LHCN-M2 (cell line): Measurements from ENCODE around the gene MED10. TPM values are rescaled to one million over a fixed set of nuclear protein-coding genes. Genes with fewer than 3 reads are reported as not detected.

ENCODE experiments used
- DNase-seq: peaks from one replicate; pipeline ENCODE4 v3.0.0-alpha.2; 2012; ENCODE audit warnings: low read depth
- total RNA-seq: library from RNA; depleted of rRNA; stranded (reverse); fragments of >200 nt; gene quantifications from 2 replicates; pipeline ENCODE4 v1.2.3, GENCODE V29; 2014

Gene MED10
- total RNA-seq, 1 experiment from 2014 or later = 19.6 TPM

DNA sequence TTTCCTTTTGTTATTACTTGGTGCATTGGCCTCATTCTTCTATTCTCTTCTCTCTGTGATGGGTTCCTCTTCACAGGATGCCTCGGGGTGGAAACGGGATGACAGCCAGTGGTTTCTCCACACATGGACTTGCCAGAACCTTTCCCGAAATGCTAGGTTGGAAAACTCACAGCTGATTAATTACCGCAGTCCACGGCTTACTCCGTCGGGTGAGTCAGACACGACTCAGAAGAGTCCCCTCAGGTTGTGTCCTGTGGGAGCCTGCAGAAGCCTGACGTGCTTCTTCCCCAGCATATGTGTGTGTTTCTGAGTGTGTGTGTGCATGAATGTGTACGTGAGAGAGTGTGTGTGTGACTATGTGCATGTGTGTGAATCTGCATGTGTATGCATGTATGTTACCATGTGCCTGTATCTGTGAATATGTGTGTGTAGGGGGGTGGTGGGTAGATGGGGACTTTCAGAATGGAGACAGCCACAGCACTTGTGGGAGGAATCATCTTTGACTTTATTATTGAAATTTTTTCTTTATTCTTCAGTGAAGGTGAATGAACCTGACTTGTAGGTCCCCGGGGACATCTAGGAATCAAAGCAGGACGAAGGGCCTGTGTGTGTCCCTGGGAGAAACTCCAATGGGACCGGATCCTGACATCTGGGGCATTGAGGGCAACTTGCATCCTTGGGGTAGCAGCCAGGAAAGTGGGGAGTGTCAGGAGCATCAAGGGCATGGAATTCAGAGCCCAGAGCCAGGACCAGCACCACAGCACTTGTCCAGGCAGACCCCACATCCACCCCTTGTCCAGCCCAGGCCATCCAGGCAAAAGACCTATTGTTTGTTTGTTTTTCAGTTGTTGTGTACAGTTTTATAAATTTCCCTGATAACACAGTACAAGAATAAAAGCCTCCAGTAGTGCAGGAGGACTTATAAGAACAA, 21.9 kb upstream of the MED10 start:
- DNase-seq = peak; percentile 31

DNA sequence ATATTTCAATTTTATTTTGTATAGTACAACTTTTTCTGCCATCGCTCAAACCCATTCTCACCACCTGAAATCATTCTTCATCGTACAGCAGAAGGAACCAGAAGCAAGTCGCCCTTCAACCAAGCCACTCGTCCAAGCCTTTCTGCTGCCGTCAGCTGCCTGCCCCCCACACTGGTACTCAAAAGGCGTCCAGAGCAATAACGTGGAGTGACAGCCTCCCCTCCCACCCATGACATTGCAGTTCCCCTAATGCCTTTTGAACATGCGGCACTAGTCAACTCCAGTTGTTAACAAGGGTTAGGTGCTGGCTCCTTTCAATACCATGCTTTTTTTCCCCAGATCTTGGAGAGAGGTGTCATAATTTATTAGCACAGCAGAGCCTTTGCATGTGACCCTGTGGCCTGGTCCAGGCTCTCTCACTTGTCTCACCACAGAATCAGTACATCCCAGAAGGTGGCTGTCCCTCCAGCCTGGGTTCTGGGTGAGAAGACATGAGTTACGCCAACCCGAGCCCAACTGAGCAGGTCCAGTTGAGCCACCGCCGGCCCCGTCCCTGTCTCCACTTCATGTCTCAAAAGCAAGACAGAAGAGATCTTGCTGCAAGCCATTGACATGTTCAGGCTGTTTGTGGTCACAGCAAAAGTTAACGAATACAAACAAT, 20.4 kb upstream of the MED10 start:
- no peak for DNase-seq

DNA sequence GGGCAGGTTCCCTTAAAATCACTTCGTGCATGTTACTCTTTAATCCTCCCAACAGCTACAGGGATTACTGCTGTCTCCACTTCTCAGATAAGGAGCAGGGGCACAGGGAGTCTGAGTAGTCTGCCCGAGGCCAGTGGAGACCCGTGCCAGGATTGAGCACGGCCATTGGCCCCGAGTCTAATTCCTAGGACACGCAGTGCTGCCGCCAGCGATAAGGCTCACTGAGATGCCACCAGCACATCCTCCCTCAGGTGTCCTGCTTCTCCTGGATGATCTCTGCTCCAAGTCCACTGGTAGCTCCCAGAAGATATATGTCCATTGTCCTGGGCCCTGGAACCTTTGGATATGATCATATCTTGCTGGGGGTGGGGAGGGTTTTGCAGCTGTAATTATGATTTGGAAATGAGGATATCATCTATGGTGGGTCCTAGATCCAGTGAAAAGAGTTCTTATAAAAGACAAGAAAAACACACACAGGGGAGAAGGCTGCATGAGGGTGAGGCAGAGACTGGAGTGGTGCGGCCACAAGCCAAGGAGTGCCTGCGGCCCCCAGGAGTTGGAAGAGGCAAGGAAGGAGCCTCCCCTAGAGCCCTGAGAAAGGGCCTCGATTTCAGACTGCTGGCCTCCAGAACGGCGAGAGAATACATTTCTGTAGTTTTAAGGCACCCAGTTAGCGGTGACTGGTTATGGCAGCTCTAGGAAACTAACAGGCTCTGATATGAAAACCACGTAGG, 19.4 kb upstream of the MED10 start:
- no peak for DNase-seq

DNA sequence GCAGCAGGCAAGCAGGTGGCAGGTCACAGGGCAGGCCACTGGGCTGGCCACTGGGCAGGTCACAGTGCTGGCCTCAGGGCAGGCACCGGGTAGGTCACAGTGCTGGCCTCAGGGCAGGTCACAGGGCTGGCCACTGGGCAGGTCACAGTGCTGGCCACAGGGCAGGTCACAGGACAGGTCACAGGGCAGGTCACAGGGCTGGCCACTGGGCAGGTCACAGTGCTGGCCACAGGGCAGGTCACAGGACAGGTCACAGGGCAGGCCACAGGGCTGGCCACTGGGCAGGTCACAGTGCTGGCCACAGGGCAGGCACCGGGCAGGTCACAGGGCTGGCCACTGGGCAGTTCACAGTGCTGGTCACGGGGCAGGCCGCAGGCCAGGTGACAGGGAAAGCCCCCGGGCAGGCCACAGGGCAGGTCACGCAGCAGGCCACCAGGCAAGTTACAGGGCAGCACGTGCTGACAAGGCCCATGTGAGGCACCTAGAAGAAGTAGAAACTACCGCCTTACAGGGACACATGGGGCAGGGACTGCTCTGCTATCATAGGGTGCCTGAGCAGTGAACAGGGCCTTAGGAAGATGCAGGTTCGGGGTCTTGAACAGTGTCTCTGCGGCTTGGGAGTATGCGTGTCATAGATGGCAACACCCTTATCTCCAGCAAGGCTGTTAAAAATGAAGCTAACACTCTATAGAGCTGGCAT, 18.6 kb upstream of the MED10 start:
- DNase-seq = no peak

DNA sequence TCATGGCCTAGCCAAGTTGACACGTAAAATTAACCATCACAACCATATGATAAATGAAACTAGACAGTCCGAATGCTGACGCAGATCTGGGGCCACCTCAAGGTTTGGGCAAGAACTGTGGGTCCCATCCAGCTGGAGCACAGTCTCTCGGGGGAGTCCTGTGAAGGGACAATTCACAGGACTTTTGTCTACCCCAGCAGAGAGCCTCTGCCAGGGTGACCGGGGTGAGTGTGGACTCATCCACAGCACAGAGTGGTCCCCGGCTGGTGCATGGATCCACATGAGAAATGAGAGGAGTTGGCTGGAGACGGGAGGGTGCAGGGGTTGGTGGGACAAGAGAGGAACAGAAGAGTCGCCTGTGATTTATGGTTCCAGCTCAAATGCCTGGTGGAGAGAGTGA, 17.7 kb upstream of the MED10 start:
- no peak for DNase-seq

DNA sequence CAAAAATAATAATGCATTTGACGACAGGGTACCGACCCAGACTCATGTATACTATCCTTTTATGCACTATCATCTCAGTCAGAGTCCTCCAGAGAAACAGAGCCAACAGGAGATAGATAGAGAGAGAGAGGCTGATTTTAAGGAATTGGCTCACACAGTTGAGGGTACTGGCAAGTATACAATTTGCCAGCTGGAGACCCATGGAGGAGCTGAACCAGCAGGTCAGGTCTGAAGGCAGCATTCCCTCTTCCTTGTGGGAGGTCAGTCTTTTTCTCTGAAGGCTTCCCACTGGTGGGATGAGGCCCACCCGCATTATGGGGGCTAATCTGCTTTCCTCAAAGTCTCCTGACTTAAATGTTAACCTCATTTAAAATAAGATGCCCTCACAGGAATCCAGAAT, 17.3 kb upstream of the MED10 start:
- DNase-seq = no peak

DNA sequence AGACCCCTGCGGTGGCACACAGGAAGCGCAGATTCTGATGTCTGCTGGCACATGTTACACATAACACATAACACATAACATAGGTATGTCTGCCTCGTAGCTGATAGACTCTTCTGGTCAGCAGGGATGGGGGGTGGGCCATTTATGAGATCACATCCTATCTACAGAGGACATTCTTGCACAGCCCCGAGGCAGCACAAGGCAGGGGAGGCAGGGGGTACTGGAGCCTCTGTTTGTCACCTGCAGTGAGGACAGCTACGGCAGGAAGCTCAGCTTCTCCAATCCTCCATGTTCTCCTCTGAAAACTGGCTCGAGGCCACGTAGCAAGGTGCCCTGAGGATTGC, 16.7 kb upstream of the MED10 start:
- no peak for DNase-seq

DNA sequence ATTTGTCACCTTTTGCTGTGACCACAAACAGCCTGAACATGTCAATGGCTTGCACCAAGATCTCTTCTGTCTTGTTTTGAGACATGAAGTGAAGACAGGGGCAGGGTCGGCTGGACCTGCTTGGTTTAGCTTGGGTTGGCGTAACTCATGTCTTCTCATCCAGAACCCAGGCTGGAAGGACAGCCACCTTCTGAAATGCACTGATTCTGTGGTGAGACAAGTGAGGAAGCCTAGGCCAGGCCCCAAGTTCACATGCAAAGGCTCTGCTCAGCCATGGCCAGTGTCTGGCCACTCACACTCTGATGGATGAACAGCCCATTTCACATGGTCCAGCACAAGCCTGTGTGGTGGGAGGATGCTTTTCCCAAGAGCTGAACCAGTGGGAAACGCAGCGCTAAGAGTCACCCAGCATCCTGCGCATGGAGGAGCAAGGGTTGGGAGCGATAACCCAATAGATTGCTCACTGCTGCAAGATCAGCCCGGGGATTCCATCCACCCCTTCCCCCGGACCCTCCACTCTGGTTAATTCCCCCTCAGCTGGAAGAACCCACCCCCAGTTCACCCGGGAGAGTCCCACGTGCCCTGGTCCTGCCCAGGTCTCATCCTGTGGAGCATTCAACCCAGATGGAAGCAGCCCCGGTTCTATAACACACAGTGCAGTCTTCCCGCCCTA, 16.2 kb upstream of the MED10 start:
- no peak for DNase-seq

DNA sequence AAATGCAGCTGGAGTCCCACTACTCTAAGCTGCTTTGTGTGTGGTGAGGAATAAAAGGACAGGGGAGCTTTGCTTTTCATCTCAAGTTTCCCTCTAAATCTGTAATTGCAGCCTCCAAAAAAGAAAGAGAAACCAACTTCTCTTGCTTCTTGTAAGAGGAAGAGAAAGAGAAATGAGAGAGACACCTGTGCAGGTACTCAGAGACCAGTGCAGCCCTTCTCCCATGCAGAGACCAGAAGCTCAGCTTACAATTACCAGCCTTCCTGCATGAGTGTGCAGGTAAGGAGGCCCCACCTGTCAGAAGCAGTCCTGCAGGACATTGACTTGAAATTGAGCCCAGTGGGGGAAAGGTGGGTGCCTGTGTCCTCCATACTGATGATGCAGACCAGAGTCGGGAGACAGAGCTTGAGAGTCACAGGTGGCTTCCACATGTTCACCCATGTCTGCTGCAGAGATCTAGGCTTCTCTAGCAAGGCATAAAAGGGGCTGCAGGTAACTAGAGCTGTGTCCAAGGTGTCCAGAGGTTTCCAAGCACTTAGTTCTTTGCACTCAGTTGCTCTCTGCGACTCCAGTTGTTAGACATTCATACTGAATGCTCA, 15.3 kb upstream of the MED10 start:
- DNase-seq = no peak

DNA sequence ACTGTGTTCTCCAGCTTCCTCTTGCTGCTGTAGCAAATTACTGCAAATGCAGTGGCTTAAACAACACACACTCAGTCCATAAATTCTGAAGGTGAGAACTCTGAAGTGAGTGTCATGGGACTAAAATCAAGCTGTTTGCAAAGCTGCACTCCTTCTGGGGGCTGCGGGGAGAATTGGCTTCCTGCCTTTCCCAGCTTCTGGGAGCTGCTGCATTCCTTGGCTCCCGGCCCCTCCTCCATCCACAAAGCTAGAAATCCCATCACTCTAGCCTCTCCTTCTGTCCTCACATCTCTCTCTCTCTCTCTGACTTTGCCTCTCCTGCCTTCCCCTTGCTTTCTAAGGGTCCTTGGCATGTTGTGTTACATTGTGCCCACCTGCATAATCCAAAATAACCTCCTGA, 14.2 kb upstream of the MED10 start:
- DNase-seq = no peak

DNA sequence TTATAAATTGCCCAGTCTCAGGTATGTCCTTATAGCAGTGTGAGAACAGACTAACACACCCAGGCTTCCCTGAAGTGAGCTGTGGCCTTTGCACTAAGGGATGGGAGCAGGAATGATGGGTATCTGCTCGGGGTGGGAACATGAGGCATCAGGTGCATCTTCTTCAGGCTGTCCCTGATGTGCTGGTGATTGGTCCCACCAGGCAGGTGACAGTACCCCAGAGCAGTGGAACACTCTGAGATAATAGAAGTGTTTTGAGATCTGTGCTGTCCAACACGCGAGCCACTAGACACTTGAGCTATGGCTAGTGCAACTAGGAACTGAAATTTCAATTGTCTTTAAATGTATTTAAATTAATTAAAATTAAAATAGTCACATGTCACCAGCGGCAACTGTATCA, 12.8 kb upstream of the MED10 start:
- no peak for DNase-seq

DNA sequence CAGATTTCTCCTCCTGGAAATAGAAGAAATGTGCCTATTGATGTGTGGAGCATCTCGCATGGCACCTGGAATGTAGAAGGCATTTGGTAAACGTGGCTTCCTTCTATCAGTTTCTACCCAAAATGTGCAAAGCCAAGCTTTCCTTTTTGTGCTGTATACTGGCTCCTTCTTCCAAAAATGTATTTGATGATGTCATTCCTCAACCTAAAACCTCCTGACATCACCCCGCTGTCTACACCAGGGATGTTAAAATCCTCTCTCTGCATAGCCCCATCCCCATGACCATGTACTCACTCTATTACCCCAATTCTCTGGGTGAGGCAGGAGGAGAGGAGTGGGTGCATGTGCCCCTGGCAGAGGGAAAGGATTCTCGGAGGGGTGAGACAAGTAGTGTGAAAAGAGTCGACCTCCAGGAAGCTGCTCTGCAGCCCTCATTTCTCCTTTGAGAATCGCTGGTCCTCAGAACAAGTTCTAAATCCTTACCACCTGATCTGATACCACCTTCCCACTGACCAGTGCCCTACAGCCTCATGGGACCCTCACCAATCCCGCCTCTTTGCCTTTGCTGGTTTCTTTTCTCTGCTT, 11.7 kb upstream of the MED10 start:
- DNase-seq = no peak

DNA sequence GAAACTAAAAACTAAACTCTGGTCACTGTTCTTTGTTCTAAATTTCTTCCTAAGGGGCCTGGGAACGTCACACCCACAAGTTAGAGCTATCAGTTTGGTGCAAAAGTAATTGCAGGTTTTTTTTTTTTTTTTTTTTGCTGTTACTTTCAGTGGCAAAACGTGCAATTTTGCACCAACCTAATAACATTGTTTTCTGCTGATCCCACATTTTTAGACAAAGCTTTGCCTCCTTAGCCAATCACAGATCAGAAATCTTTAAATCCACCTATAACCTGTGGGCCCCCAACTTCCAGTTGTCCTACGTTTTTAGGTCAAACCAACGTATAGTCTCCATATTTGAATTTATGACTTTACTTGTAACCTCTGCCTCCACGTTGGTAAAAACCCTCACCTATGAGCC, 11.1 kb upstream of the MED10 start:
- DNase-seq = no peak

DNA sequence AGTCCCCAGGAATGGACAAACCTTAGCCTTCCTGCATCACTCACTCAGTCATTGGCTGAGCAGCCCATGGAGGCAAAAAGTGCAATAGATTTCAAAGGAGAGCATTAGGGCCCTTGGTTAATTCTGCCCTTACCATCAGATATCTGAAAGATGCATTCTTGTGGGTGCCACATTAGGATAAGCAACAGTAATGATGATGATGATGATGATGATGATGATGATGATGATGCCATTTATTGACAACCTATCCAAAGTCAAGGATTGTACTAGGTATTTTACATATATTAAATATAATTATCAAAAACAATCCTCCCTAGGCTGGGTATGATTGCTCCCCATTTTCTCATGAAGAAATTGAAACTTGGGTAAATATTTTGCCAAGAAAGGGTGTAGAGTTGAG, 9.6 kb upstream of the MED10 start:
- DNase-seq = no peak

DNA sequence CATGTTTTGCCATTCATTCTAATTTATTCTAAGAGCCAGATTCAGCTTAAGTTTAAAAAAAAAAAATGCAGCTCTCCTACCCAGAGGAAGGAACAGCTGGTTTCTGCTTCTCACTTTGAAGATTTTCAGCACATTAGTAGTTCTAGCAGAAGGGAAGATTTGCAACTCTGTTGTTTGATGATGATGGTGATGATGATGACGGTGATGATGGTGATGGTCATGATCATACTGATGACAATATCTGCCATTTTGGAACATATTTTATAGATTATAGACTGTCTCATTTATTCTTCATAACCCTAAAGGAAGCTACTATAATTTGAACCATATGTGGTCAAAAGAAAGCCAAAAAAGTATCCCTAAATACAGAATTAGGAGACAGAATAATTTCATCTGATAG, 7.9 kb upstream of the MED10 start:
- no peak for DNase-seq

DNA sequence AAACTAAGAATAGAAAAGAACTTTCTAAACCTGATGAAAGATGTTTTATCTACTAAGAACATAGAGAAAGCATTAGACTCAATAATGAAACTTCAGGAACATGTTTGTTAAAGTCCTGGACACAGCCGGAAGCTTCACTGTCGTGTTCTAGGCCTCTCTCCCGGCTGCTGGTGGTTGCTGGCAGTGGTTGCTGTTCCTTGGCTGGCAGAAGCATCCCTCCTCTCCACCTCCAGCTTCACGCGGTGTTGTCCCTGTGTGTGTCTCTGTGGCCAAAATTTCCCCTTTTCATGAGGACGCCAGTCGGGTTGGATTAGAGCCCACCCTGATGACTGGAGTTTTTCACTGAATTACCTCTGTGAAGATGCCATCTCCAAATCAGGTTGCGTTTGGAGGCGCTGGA, 6.5 kb upstream of the MED10 start:
- DNase-seq = no peak

DNA sequence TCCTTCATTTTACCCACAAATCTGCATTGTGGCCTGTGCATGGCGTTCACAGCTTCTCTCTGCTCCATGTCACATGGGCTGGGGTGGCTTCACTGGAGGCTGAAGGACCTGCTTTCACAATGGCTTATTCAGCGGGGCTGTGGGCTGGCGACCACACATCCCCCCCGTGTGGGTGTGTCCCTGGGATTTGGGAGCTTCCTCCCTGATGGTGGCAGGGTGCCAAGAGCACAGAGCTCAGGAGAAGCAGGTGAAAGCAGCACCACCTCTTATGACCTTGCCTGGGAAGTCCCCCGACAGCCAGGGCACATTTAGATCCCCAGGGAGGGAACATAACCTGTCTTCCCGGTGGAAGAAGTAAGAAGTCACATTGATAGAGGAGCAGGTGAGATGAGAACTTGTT, 5.0 kb upstream of the MED10 start:
- DNase-seq = no peak

DNA sequence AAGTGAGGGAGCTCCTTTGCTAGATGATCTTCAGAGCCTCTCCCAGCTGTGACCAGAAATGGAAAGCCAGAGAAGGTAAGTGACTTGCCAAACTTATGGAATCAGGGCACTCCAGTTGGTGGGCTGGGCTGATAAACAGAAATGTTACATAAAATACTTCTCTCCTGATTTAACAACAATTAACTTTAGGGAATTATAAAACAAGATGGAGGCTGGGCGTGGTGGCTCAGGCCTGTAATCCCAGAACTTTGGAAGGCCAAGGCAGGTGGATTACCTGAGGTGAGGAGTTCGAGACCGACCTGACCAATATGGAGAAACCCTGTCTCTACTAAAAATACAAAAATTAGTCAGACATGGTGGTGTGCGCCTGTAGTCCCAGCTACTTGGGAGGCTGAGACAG, 899 bp upstream of the MED10 start:
- no peak for DNase-seq

DNA sequence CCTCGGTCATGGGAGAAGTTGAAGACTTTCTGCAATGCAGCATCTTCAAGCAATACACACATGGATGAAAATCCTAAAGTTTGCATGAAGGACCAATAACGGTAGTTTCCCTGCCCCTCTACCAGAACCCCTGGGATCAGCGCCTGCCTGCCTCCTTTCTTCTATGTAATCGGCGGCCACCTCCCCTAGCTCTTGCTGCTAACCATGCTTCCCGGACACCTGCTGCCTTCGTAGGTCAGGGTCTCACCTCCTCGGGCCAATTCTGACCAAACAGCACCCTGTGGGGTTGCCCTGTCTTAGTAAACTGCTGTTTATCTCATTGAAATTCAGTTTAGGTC, 388 bp upstream of the MED10 start:
- DNase-seq = no peak

DNA sequence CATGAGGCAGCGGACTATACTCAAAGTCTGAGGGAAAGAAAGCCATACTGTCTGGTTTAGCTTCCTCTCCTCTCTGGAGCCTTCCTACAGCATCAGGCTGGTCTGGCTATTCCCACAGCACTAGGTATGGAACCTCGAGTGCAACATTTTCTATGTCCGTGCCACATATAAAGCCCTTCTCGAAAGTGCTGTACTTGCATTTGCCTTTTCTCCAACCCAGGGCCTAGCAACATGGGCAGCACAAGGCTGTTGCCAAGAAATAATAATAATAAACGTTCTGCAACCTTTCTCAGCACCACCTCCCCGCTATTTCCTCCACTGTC, 804 bp downstream of the MED10 start:
- no peak for DNase-seq

DNA sequence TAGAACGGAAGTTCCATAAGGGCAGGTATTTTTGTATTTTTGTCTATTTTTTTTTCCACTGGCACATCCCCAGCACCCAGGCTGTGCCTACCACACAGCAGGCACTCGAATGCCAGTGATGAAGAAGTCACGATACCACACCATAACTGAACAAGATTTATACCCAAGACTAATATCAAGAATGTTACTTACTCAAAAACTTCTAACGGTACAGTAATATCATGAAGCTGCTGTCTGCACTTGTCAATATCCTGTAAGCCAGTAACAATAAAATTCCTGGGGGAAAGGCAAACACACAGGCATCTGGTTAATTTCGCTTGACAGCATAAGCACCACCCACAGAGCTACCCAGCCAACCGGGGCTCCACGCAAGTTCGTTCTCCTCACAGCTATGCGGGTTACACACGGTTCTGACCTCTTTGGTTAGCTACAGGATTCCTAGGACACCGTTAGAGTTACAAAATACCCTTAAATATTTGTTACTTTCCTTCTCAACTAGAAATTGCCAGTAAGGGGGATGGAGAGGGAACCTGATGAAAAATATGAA, 1.3 kb downstream of the MED10 start:
- no peak for DNase-seq
